Measurements from ENCODE around the gene TENM4. TPM values are rescaled to one million over a fixed set of nuclear protein-coding genes. Genes with fewer than 3 reads are reported as not detected.
"Not testable (repeated sequence)": the region's sequence is repeated elsewhere in the genome, so short reads cannot be mapped to it uniquely, and the experiment has no call there.

TENM4 gene
- total RNA-seq, 1 donor from 2014 or later, result 5.1 TPM

DNA sequence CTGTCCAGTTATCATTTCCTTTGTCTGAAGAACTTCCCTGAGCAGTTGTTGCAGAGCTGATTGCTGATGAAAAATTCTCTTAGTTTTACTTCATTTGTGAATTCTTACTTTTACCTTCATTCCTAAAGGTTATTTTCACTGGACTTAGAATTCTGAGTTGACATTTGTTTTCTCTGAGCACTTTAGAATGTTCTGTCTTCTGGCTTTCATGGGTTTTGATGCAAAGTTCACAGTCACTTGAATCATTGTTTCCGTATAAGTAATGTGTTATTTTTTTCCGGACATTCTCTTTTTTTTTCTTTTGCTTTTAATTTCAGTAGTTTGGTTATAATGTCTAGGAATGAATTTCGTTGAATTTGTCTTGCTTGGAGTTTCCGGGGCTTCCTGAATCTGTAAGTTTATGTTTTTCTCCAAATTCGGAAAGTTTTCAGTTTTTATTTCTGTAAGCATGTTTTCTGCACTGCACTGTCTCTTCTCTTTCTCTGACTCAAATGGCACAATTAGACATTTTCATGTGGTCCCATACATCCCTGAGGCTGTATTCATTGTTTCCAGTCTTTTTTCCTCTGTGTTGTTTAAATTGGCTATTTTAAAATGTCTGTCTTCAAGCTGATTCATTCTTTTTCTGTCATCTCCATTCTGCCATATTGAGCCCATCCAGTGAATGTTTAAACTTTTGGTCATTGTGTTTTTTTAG is 797.7 kb downstream of the TENM4 start:
- no peak overlapping the region for H3K4me2 ChIP-seq
- Mint-ChIP-seq H3K36me3 (no peaks in the 10 kb centered on the region), H3K27me3 (ENCODE audit: insufficient read depth, low read depth) (peaks cover 4% of the 10 kb centered on the region), H3K4me1 (no peaks in the 10 kb centered on the region), H3K27ac (no peak overlapping the region), H3K9me3 (peaks cover 4% of the 10 kb centered on the region), H3K4me3 (no peak overlapping the region)
- no peaks in the 10 kb centered on the region for H4K20me1 ChIP-seq (ENCODE audit: low read depth)
- no peaks in the 10 kb centered on the region for H3F3A ChIP-seq (ENCODE audit: low read depth)
- no peak overlapping the region for H3K9ac ChIP-seq
- H3K79me2 ChIP-seq (ENCODE audit: low read depth), result no peaks in the 10 kb centered on the region
- H3K36me3 ChIP-seq, result no peaks in the 10 kb centered on the region
- H3K27ac ChIP-seq, result no peak overlapping the region
- H3K4me1 ChIP-seq, result no peaks in the 10 kb centered on the region
- DNase-seq (ENCODE audit: low spot score), result no peak
- no peaks in the 10 kb centered on the region for H3K9me3 ChIP-seq (ENCODE audit: low read depth)
- H3K4me3 ChIP-seq, result no peak overlapping the region
- peaks cover 3% of the 10 kb centered on the region for H3K27me3 ChIP-seq
- TF ChIP-seq, protein P1, sequence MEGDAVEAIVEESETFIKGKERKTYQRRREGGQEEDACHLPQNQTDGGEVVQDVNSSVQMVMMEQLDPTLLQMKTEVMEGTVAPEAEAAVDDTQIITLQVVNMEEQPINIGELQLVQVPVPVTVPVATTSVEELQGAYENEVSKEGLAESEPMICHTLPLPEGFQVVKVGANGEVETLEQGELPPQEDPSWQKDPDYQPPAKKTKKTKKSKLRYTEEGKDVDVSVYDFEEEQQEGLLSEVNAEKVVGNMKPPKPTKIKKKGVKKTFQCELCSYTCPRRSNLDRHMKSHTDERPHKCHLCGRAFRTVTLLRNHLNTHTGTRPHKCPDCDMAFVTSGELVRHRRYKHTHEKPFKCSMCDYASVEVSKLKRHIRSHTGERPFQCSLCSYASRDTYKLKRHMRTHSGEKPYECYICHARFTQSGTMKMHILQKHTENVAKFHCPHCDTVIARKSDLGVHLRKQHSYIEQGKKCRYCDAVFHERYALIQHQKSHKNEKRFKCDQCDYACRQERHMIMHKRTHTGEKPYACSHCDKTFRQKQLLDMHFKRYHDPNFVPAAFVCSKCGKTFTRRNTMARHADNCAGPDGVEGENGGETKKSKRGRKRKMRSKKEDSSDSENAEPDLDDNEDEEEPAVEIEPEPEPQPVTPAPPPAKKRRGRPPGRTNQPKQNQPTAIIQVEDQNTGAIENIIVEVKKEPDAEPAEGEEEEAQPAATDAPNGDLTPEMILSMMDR (IDR thresholded peaks at IDR 0.05), result no peak
- TF ChIP-seq EZH2 (IDR thresholded peaks at IDR 0.05) (no peak), EZH2phosphoT487 (IDR thresholded peaks at IDR 0.05) (no peak)
- H2AFZ ChIP-seq (replicated peaks), result no peak overlapping the region

DNA sequence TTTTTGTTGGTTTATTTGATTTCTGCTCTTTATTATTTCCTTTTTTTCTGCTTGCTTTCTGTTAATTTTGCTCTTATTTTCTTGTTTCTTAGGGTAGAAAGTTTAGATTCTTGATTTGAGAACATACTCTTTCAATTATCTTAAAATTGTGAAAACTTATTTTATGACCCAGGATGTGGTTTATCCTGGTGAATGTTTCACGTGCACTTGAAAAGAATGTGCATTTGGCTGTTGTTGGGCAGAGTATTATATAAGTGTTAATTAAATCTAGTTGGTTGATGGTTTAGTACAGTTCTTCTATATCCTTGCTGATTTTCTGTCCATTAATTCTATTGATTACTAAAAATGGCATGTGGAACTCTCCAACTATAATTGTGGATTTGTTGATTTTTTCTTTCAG is 799.3 kb downstream of the TENM4 start:
- Histone ChIP-seq H3K9me3 (ENCODE audit: low read depth) (no peaks in the 10 kb centered on the region), H3K4me1 (no peaks in the 10 kb centered on the region), H3K36me3 (no peaks in the 10 kb centered on the region), H4K20me1 (ENCODE audit: low read depth) (no peaks in the 10 kb centered on the region), H3F3A (ENCODE audit: low read depth) (no peaks in the 10 kb centered on the region), H2AFZ (replicated peaks) (no peak overlapping the region), H3K79me2 (ENCODE audit: low read depth) (no peaks in the 10 kb centered on the region), H3K4me2 (no peak overlapping the region), H3K4me3 (no peak overlapping the region), H3K27me3 (peaks cover 3% of the 10 kb centered on the region), H3K27ac (no peak overlapping the region), H3K9ac (no peak overlapping the region)
- TF ChIP-seq, protein P1 (IDR thresholded peaks at IDR 0.05), result no peak
- TF ChIP-seq EZH2 (IDR thresholded peaks at IDR 0.05), result no peak
- TF ChIP-seq EZH2phosphoT487 (IDR thresholded peaks at IDR 0.05), result no peak
- H3K4me3 Mint-ChIP-seq, result no peak overlapping the region
- H3K36me3 Mint-ChIP-seq, result no peaks in the 10 kb centered on the region
- H3K27me3 Mint-ChIP-seq (ENCODE audit: insufficient read depth, low read depth), result peaks cover 4% of the 10 kb centered on the region
- no peak for DNase-seq (ENCODE audit: low spot score)
- H3K9me3 Mint-ChIP-seq, result peaks cover 7% of the 10 kb centered on the region
- H3K27ac Mint-ChIP-seq, result no peak overlapping the region
- no peaks in the 10 kb centered on the region for H3K4me1 Mint-ChIP-seq

DNA sequence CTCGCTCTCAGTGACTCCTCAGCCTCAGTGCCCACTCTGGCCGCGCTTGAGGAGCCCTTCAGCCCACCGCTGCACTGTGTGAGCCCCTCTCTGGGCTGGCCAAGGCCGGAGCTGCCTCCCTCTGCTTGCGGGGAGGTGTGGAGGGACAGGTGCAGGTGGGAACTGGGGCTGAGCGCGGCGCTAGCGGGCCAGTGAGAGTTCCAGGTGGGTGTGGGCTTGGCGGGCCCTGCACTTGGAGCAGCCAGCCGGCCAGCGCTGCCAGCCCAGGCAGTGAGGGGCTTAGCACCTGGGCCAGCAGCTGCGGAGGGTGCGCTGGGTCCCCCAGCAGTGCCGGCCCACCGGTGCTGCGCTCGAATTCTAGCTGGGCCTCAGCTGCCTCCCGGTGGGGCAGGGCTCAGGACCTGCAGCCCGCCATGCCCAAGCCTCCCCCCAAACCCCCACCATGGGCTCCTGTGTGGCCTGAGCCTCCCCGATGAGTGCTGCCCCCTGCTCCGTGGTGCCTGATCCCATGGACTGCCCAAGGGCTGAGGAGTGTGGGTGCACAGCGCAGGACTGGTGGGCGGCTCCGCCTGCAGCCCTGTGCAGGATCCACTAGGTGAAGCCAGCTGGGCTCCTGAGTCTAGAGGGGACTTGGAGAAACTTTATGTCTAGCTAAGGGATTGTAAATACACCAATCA is 802.0 kb downstream of the TENM4 start:
- Histone ChIP-seq H2AFZ (replicated peaks) (no peak overlapping the region), H3K79me2 (ENCODE audit: low read depth) (no peaks in the 10 kb centered on the region), H3K4me1 (no peaks in the 10 kb centered on the region), H3K27ac (no peak overlapping the region), H3K27me3 (peaks cover 3% of the 10 kb centered on the region), H3K9me3 (ENCODE audit: low read depth) (peaks cover 9% of the 10 kb centered on the region), H3K4me3 (no peak overlapping the region), H3K9ac (no peak overlapping the region), H3K36me3 (no peaks in the 10 kb centered on the region), H4K20me1 (ENCODE audit: low read depth) (no peaks in the 10 kb centered on the region), H3K4me2 (no peak overlapping the region), H3F3A (ENCODE audit: low read depth) (no peaks in the 10 kb centered on the region)
- no peak for DNase-seq (ENCODE audit: low spot score)
- TF ChIP-seq, protein P1 (IDR thresholded peaks at IDR 0.05), result no peak
- TF ChIP-seq EZH2phosphoT487 (IDR thresholded peaks at IDR 0.05), result no peak
- TF ChIP-seq EZH2 (IDR thresholded peaks at IDR 0.05), result no peak
- H3K4me3 Mint-ChIP-seq, result no peak overlapping the region
- no peaks in the 10 kb centered on the region for H3K27me3 Mint-ChIP-seq (ENCODE audit: insufficient read depth, low read depth)
- H3K36me3 Mint-ChIP-seq, result no peaks in the 10 kb centered on the region
- H3K9me3 Mint-ChIP-seq, result peaks cover 15% of the 10 kb centered on the region
- no peak overlapping the region for H3K27ac Mint-ChIP-seq
- H3K4me1 Mint-ChIP-seq, result no peaks in the 10 kb centered on the region

DNA sequence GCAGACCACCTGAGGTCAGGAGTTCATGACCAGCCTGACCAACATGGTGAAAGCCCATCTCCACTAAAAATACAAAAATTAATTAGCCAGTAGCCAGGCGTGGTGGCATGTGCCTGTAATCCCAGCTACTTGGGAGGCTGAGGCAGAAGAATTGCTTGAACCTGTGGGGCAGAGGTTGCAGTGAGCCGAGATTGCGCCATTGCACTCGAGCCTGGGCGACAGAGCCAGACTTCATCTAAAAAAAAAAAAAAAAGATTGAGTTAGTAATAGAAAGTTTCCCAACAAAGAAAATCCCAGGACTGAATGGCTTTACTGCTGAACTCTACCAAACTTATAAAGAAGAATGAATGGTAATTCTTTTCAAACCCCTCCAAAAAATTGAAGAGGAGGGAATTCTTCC is 803.3 kb downstream of the TENM4 start:
- H3K4me3 ChIP-seq; H3K27ac ChIP-seq; H3K36me3 ChIP-seq; H3K4me1 Mint-ChIP-seq; H3K4me1 ChIP-seq; H3K9ac ChIP-seq; H3K27me3 Mint-ChIP-seq (ENCODE audit: insufficient read depth, low read depth); H3K4me2 ChIP-seq; H3F3A ChIP-seq (ENCODE audit: low read depth); H3K27me3 ChIP-seq; H3K36me3 Mint-ChIP-seq; H3K9me3 ChIP-seq (ENCODE audit: low read depth); DNase-seq (ENCODE audit: low spot score); H2AFZ ChIP-seq (replicated peaks); H4K20me1 ChIP-seq (ENCODE audit: low read depth); H3K79me2 ChIP-seq (ENCODE audit: low read depth); H3K4me3 Mint-ChIP-seq; H3K27ac Mint-ChIP-seq: not testable (repeated sequence)
- H3K9me3 Mint-ChIP-seq, result peaks cover 17% of the 10 kb centered on the region

Measured in neural progenitor cell (in vitro differentiated cells).